HL-60 (cell line): ENCODE data around the gene FMNL2.

ENCODE experiments used
- CTCF ChIP-seq: IDR thresholded peaks from one replicate; pipeline ENCODE4 v1.5.1; 2011; ENCODE audit warnings: low read length, control low read depth, inconsistent platforms; ENCODE audit not compliant: insufficient read depth
- GABPA ChIP-seq: IDR thresholded peaks from 2 replicates; pipeline ENCODE4 v1.6.1; 2012; ENCODE audit warnings: low read depth
- POLR2AphosphoS5 ChIP-seq: IDR thresholded peaks from 2 replicates; pipeline ENCODE4 v1.6.1; 2012; ENCODE audit warnings: low read depth
- SPI1 ChIP-seq: IDR thresholded peaks from 2 replicates; pipeline ENCODE4 v1.6.1; 2012; ENCODE audit warnings: low read depth, mild to moderate bottlenecking, borderline replicate concordance
- TF ChIP-seq, protein P1 (sequence below): IDR thresholded peaks from 2 replicates; pipeline ENCODE4 v1.6.1; 2012; ENCODE audit warnings: low read depth; ENCODE audit not compliant: insufficient replicate concordance

- TF ChIP-seq CTCF (no peak), POLR2AphosphoS5 (no peak), SPI1 (no peak), GABPA (no peak)
- TF ChIP-seq, protein P1, sequence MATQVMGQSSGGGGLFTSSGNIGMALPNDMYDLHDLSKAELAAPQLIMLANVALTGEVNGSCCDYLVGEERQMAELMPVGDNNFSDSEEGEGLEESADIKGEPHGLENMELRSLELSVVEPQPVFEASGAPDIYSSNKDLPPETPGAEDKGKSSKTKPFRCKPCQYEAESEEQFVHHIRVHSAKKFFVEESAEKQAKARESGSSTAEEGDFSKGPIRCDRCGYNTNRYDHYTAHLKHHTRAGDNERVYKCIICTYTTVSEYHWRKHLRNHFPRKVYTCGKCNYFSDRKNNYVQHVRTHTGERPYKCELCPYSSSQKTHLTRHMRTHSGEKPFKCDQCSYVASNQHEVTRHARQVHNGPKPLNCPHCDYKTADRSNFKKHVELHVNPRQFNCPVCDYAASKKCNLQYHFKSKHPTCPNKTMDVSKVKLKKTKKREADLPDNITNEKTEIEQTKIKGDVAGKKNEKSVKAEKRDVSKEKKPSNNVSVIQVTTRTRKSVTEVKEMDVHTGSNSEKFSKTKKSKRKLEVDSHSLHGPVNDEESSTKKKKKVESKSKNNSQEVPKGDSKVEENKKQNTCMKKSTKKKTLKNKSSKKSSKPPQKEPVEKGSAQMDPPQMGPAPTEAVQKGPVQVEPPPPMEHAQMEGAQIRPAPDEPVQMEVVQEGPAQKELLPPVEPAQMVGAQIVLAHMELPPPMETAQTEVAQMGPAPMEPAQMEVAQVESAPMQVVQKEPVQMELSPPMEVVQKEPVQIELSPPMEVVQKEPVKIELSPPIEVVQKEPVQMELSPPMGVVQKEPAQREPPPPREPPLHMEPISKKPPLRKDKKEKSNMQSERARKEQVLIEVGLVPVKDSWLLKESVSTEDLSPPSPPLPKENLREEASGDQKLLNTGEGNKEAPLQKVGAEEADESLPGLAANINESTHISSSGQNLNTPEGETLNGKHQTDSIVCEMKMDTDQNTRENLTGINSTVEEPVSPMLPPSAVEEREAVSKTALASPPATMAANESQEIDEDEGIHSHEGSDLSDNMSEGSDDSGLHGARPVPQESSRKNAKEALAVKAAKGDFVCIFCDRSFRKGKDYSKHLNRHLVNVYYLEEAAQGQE, result no peak
Measured at GRCh38 chr2:152390837-152391236, 55.9 kb downstream of the FMNL2 start.
